C4-2B (cell line): ENCODE data around the gene SLC4A11.
"Not testable (repeated sequence)": the region's sequence is repeated elsewhere in the genome, so short reads cannot be mapped to it uniquely, and the experiment has no call there.

Experiments used
- H3K27ac ChIP-seq: fragments of 450-650 bp; 2 replicates; pipeline ENCODE4 v1.5.1; 2017
- CTCF ChIP-seq: fragments of 450-650 bp; conservative IDR thresholded peaks from 2 replicates; pipeline ENCODE4 v1.5.1; 2017; ENCODE audit warnings: mild to moderate bottlenecking
- ZFX ChIP-seq: fragments of 450-650 bp; IDR thresholded peaks from 2 replicates; pipeline ENCODE4 v1.6.1; 2017

The SLC4A11 gene

GRCh38 chr20:3183896-3184612, 54.9 kb downstream of the SLC4A11 start:
- no peak overlapping the region for H3K27ac ChIP-seq
- TF ChIP-seq CTCF (no peak), ZFX (no peak)

GRCh38 chr20:3182429-3182828, 56.6 kb downstream of the SLC4A11 start:
- not testable (repeated sequence) for H3K27ac ChIP-seq

- TF ChIP-seq CTCF (no peak), ZFX (no peak)
- no peak overlapping the region for H3K27ac ChIP-seq
Observed at GRCh38 chr20:3181270-3181669, 57.7 kb downstream of the SLC4A11 start.

GRCh38 chr20:3180319-3180718, 58.7 kb downstream of the SLC4A11 start:
- TF ChIP-seq CTCF (no peak), ZFX (no peak)
- H3K27ac ChIP-seq = no peak overlapping the region

GRCh38 chr20:3177746-3178485, 61.1 kb downstream of the SLC4A11 start:
- H3K27ac ChIP-seq = no peak overlapping the region

More at GRCh38 chr20:3177746-3178485, 61.1 kb downstream of the SLC4A11 start:
- TF ChIP-seq ZFX = no peak
- no peak for TF ChIP-seq CTCF
